ENCODE results near the gene SMAD5. TPM values are rescaled to one million over a fixed set of nuclear protein-coding genes. Genes with fewer than 3 reads are reported as not detected.

Gene SMAD5
- total RNA-seq, 1 donor = 25.3 TPM

DNA sequence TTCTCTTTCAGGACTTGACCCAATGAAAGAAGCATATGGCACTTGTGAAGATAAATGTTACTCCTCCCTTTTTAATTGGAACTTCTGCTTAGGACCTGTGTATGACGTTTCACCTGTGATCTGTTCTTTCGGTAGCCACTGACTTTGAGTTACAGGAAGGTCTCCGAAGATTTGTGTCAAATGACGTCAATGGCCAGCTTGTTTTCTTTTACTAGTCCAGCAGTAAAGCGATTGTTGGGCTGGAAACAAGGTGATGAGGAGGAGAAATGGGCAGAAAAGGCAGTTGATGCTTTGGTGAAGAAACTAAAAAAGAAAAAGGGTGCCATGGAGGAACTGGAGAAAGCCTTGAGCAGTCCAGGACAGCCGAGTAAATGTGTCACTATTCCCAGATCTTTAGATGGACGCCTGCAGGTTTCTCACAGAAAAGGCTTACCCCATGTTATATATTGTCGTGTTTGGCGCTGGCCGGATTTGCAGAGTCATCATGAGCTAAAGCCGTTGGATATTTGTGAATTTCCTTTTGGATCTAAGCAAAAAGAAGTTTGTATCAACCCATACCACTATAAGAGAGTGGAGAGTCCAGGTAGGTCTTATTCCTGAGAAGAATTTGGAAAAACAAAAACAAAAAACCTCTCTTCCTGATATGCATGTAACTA lies 21.1 kb downstream of the SMAD5 start:
- no peak for DNase-seq (ENCODE audit: low read depth in 2 of 3, low spot score in 2 of 3)

GRCh38 chr5:136155078-136155477 lies 22.4 kb downstream of the SMAD5 start:
- DNase-seq (ENCODE audit: low read depth in 2 of 3, low spot score in 2 of 3) = no peak

DNA sequence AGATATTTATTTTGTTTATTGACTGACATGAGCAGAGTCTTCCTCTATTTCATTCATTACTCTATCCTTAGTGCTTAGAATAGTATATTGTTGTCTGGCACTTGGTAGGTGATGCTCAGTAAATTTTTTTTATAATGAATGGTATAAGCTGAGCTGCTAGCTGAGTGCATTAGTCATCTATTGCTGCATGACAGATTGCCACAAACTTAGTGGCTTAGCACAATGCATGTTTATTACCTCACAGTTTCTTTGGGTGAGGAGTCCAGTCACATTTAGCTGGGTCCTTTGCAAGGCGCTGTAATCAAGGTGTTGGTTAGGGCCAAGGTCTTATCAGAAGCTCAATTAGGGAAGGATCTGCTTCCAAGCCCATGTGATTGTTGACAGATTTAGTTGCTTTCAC lies 23.1 kb downstream of the SMAD5 start:
- no peak for DNase-seq (ENCODE audit: low read depth in 2 of 3, low spot score in 2 of 3)

DNA sequence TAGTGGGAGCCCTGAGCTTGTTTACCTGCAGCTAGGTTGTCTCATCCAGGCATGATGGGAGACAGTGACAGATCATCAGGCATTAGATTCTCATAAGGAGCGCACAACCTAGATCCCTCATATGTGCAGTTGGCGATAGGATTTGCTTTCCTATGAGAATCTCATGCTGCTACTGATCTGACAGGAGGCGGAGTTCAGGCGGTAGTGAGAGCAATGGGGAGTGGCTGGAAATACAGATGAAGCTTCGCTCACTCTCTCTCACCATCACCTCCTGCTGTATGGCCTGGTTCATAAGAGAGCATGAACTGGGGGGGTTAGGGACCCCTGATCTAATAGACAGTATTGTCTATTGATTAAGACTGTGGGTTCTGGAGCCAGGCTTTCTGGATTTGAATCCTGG lies 24.9 kb downstream of the SMAD5 start:
- DNase-seq (ENCODE audit: low read depth in 2 of 3, low spot score in 2 of 3) = no peak

GRCh38 chr5:136159457-136159856 lies 26.8 kb downstream of the SMAD5 start:
- no peak for DNase-seq (ENCODE audit: low read depth in 2 of 3, low spot score in 2 of 3)

DNA sequence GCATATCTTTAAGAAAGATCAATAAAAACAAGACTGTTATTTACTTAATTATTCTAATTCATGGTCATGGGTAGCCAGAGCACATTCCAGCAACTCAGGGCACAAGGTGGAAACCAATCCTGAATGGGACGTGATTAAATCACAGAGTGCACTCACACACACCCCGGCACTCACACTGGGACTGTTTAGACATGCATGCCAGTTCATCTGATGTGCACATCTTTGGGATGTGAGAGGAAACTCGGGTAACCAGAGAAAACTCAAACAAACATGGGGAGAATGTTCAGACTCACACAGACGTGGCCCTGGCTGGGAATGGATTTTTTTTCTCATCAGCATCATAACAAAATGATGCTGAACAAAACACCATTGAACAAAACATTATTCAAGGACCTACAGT lies 29.4 kb downstream of the SMAD5 start:
- DNase-seq (ENCODE audit: low read depth in 2 of 3, low spot score in 2 of 3) = no peak

DNA sequence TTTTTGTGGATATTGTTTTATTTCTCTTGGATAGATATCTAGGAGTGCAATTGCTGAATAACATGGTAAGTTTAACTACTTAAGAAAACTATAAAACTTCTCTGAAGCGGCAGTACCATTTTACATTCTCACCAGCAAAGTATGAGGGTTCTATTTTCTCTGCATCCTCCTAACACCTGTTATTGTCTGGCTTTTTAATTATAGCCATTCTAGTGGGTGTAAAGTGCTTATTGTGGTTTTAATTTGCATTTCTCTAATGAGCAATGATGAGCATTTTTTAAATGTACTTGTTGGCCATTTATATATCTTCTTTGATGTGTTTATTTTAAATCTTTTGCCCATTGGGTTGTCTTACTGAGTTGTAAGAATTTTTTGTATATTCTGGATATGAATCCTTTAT lies 31.6 kb downstream of the SMAD5 start:
- DNase-seq (ENCODE audit: low read depth in 2 of 3, low spot score in 2 of 3) = no peak

GRCh38 chr5:136166909-136167308 lies 34.3 kb downstream of the SMAD5 start:
- peak in 1 of 3 donors; percentile 31 for DNase-seq (ENCODE audit: low read depth in 2 of 3, low spot score in 2 of 3)

GRCh38 chr5:136169218-136169617 lies 36.6 kb downstream of the SMAD5 start:
- DNase-seq (ENCODE audit: low read depth in 2 of 3, low spot score in 2 of 3) = no peak

- DNase-seq (ENCODE audit: low read depth in 2 of 3, low spot score in 2 of 3) = peak in 2 of 3 donors; percentile 30 to 77
Measured at GRCh38 chr5:136174021-136174659, 41.5 kb downstream of the SMAD5 start.

- DNase-seq (ENCODE audit: low read depth in 2 of 3, low spot score in 2 of 3) = no peak
Measured at GRCh38 chr5:136182618-136183017, 50.0 kb downstream of the SMAD5 start.

DNA sequence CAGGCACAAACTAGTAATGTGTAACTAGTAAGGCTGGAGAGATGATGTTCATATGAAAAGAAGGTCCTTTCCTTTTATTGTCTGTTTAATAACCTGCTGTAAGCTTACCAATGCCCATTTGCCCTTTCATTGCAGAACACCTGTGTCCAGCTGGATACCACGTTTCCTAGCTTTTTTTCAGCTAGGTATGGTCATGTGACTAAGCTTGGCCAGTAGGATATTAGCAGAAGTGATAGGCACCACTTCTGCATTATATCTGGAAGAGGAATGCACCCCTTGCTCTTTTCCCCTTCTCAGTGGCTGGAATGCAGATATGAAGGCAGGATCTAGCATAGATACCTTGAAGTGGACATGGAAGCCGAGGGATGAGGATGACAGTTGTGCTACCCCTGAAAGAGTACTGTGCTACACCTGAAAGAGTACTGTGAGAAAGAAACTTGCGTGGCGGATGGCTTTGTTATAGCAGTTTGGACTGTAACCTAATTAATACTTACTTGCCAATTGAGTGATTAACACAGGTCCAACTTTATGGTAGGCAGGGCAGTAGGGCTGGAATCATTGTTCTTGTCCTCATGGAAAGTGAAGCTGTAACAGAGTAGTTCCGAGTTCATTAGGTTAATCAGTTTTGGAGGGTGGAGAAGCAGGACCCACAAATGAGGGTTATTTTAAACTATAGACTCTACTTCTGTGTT lies 53.5 kb downstream of the SMAD5 start:
- DNase-seq (ENCODE audit: low read depth in 2 of 3, low spot score in 2 of 3) = no peak

DNA sequence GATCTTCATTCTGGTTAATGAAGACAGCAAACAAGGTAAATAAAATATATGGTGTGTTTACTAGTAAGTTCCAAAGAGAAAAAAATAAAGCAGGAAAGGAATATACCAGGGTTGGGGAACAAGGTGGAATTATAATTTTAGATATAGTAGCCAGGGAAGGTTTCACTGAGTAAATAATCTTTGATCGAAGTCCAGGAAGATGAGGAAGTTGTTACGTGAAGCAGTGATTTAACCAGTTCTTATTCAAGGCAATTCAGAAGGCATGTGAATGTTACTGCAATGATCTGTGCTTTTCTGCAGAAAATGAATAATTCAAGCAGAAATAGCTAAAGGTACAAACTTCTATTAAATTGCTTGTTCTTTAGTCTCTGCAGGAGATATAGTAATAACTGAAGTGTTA lies 54.2 kb downstream of the SMAD5 start:
- DNase-seq (ENCODE audit: low read depth in 2 of 3, low spot score in 2 of 3) = no peak

GRCh38 chr5:136188859-136189258 lies 56.2 kb downstream of the SMAD5 start:
- no peak for DNase-seq (ENCODE audit: low read depth in 2 of 3, low spot score in 2 of 3)

- no peak for DNase-seq (ENCODE audit: low read depth in 2 of 3, low spot score in 2 of 3)
Measured at GRCh38 chr5:136190091-136190720, 57.6 kb downstream of the SMAD5 start.

- DNase-seq (ENCODE audit: low read depth in 2 of 3, low spot score in 2 of 3) = no peak
Measured at GRCh38 chr5:136190904-136191303, 58.3 kb downstream of the SMAD5 start.

DNA sequence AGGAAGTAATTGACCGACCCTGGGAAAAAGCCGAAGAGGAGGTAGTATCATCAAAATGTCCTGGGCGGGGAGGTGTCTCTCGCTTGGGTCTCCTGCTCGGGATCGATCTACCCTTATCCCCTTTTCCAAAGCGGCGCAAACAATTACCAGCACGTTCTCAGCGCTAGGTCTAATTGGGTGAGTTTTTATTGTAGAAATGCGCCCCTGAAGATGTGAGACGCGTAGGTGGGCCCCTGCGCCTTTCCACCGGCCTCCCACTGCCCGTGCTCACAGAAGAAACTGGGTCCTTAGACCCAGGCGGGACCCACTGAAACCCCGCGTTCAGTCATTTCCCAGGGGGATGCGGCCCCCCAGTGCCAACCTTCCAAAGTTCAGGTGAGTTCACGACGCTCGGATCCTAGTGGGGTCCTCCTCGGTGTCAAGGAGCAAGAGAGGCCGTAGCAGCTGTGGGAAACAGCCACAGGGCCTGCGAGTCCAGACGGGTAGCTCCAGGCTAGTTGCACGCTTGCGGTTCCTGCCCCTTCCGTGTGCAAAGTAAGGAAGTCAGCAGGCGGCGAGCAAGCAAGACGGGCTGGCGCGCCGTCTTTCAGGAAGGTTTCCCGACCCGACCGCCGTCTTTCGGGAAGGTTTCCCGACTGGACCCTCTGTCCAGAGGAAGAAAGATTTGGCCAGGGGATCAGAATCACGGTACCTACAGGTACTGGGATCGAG lies 58.8 kb downstream of the SMAD5 start:
- peak in 2 of 3 donors; percentile 12 to 14 for DNase-seq (ENCODE audit: low read depth in 2 of 3, low spot score in 2 of 3)

GRCh38 chr5:136192015-136192525 lies 59.4 kb downstream of the SMAD5 start:
- no peak for DNase-seq (ENCODE audit: low read depth in 2 of 3, low spot score in 2 of 3)

DNA sequence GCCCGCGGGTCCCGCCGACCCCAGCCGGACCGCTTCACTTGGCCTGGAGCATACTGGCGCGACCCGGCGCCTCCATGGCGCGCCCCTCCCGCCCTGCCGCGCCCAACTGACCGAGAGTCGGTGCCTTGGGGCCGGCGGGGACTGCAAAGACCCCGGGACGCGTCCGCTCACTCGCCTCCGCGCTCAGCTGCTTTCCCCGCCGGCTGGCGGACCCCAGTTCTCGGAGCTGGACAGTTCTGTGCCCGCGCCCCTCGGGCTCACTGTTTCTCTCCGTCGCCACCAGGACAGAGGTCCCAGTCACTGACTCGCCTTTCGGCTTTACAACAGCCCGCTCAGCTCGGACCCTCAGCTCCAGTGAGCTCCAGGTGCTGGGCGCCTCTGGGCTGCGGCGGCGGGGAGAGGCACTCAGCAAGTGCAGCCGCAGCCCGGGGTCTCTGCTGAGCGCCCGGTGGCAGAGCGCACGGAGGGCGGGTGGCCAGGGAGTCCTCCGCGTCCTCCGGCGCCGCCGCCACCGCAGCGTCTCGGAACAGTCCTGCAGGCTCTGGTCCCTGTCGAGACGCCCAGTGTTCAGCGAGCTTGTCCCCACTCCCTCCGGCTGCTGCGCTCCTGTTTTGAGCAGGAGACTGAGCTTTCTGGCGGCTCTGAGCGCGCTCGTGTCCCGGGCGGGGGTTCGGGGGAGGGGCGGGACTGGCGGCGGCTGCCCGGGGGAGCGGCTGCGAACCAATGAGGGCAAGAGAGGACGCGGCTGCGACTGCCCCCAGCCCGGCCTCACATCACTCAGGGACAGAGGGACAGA lies 60.1 kb downstream of the SMAD5 start, which contains the start of gene SMIM32:
Gene SMIM32, minus strand, starts transcription at position 637 of the 796 bp plus-strand sequence. CDS start 638 bp downstream, outside the sequence.
- DNase-seq (ENCODE audit: low read depth in 2 of 3, low spot score in 2 of 3) = peak in 2 of 3 donors; percentile 14 to 34
